KMS-11 (cell line): ENCODE data around the gene GRIK2.

Experiments used
- H2AFZ ChIP-seq: fragments of 200-600 bp; sonication (generic); 2 replicates; pipeline ENCODE4 v1.6.1; 2016; ENCODE audit warnings: antibody characterized with exemption, mixed run types, low read depth
- H3K27ac ChIP-seq: fragments of 200-600 bp; sonication (generic); 2 replicates; pipeline ENCODE4 v1.6.1; 2016; ENCODE audit warnings: mild to moderate bottlenecking, mixed run types
- H3K27me3 ChIP-seq: fragments of 200-600 bp; sonication (generic); 2 replicates; pipeline ENCODE4 v1.6.1; 2017; ENCODE audit warnings: mild to moderate bottlenecking, low read depth, mixed run types, moderate library complexity; ENCODE audit not compliant: insufficient read depth
- H3K36me3 ChIP-seq: fragments of 200-600 bp; sonication (generic); 2 replicates; pipeline ENCODE4 v1.6.1; 2017; ENCODE audit warnings: mild to moderate bottlenecking, mixed run types; ENCODE audit not compliant: insufficient read depth
- H3K4me1 ChIP-seq: fragments of 200-600 bp; sonication (generic); 2 replicates; pipeline ENCODE4 v1.6.1; 2016; ENCODE audit warnings: mild to moderate bottlenecking, low read depth, mixed run types; ENCODE audit not compliant: poor library complexity, severe bottlenecking
- H3K4me2 ChIP-seq: fragments of 200-600 bp; sonication (generic); 2 replicates; pipeline ENCODE4 v1.7.0; 2016; ENCODE audit warnings: mild to moderate bottlenecking, mixed run types
- H3K4me3 ChIP-seq: fragments of 200-600 bp; sonication (generic); IDR thresholded peaks from 2 replicates; pipeline ENCODE4 v1.6.1; 2017; ENCODE audit warnings: low read depth, low read length, mixed read lengths; ENCODE audit not compliant: insufficient read depth
- H3K79me2 ChIP-seq: fragments of 200-600 bp; sonication (generic); 2 replicates; pipeline ENCODE4 v1.6.1; 2016; ENCODE audit warnings: low read depth, mixed run types; ENCODE audit not compliant: insufficient read depth
- H3K9ac ChIP-seq: fragments of 200-600 bp; sonication (generic); 2 replicates; pipeline ENCODE4 v1.6.1; 2016; ENCODE audit warnings: mild to moderate bottlenecking, mixed run types
- H4K20me1 ChIP-seq: fragments of 200-600 bp; sonication (generic); 2 replicates; pipeline ENCODE4 v1.6.1; 2016; ENCODE audit warnings: mild to moderate bottlenecking, mixed run types; ENCODE audit not compliant: insufficient read depth
- CTCF ChIP-seq: fragments of 200-600 bp; sonication (generic); conservative IDR thresholded peaks from 2 replicates; pipeline ENCODE4 v1.6.1; 2017; ENCODE audit warnings: low read depth, mild to moderate bottlenecking, antibody characterized with exemption, low read length, moderate library complexity, mixed read lengths

The GRIK2 gene

GRCh38 chr6:101429270-101429669, 35.8 kb downstream of the GRIK2 start:
- TF ChIP-seq CTCF: no peak
- Histone ChIP-seq H3K4me3 (no peak overlapping the region), H4K20me1 (no peaks in the 10 kb centered on the region), H3K4me2 (no peak overlapping the region), H3K9ac (no peak overlapping the region), H3K36me3 (no peaks in the 10 kb centered on the region), H3K4me1 (no peaks in the 10 kb centered on the region), H2AFZ (no peak overlapping the region), H3K27ac (no peak overlapping the region), H3K27me3 (no peaks in the 10 kb centered on the region), H3K79me2 (no peaks in the 10 kb centered on the region)

DNA sequence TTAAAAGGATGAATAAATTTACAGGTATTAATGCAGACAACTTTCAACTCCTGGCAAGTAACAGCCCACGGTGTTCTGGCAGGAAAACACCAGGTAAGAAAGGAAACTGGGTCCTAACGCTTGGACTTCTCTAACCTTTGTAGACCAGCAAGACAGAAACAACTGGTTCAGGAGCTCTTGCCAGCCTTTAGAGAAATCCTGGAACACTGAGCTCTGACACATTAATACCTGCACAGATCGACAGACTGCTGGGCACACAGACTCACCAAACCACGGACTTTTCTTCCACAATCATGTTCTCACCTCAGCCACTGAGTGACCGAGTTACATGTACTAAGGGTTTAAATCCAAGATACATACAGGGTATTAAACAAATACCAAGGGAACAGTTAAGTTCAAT, 36.3 kb downstream of the GRIK2 start:
- Histone ChIP-seq H3K79me2 (no peaks in the 10 kb centered on the region), H2AFZ (no peak overlapping the region), H3K4me1 (no peaks in the 10 kb centered on the region), H3K27ac (no peak overlapping the region), H3K4me2 (no peak overlapping the region), H3K9ac (no peak overlapping the region), H4K20me1 (no peaks in the 10 kb centered on the region), H3K27me3 (no peaks in the 10 kb centered on the region), H3K36me3 (no peaks in the 10 kb centered on the region), H3K4me3 (no peak overlapping the region)
- no peak for TF ChIP-seq CTCF

DNA sequence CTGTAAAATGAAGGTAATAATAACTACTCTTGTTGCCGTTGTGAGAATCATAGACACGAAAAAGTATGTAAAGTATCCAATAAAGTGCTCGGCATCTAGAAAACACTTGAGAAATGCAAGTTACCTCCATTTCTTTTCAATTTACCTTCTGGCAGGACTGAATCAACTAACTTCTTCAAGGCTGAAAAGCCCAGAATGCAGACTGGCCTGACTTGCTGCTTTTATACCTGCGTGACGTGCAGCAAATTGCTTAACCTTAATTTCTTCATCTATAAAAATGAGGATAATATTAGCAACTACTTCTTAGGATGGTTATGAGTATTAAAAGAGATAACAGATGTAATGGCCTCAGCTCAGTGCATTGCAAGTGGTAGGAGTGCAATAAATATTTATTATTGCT, 39.6 kb downstream of the GRIK2 start:
- H4K20me1 ChIP-seq: no peaks in the 10 kb centered on the region
- H3K27me3 ChIP-seq: no peaks in the 10 kb centered on the region
- no peak for TF ChIP-seq CTCF
- H3K27ac ChIP-seq: no peak overlapping the region
- H2AFZ ChIP-seq: no peak overlapping the region
- no peaks in the 10 kb centered on the region for H3K36me3 ChIP-seq
- no peak overlapping the region for H3K9ac ChIP-seq
- H3K4me2 ChIP-seq: no peak overlapping the region
- no peaks in the 10 kb centered on the region for H3K79me2 ChIP-seq
- H3K4me1 ChIP-seq: no peaks in the 10 kb centered on the region
- no peak overlapping the region for H3K4me3 ChIP-seq

DNA sequence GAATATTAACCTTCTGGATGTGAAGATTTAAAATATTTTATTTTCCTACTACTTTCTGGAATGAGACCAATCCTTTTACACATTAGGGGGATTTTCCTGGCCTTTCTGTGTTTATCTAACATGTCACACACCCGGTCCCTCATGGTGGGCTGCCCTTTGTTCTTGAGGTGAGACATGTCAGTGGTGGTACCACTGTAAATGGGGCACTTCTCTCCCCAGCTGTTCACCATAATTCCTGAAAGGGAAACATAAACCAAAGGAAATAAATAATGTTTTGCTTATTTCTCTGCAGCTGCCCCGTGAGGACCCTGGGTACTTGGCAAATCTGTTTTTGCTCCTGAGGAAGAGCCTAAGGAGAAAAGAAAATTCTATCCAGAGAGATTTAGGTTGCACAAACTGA, 41.1 kb downstream of the GRIK2 start:
- Histone ChIP-seq H3K27me3 (no peaks in the 10 kb centered on the region), H3K4me1 (no peaks in the 10 kb centered on the region), H3K4me3 (no peak overlapping the region), H2AFZ (no peak overlapping the region), H3K9ac (no peak overlapping the region), H3K36me3 (no peaks in the 10 kb centered on the region), H3K4me2 (no peak overlapping the region), H4K20me1 (no peaks in the 10 kb centered on the region), H3K79me2 (no peaks in the 10 kb centered on the region), H3K27ac (no peak overlapping the region)
- TF ChIP-seq CTCF: no peak

DNA sequence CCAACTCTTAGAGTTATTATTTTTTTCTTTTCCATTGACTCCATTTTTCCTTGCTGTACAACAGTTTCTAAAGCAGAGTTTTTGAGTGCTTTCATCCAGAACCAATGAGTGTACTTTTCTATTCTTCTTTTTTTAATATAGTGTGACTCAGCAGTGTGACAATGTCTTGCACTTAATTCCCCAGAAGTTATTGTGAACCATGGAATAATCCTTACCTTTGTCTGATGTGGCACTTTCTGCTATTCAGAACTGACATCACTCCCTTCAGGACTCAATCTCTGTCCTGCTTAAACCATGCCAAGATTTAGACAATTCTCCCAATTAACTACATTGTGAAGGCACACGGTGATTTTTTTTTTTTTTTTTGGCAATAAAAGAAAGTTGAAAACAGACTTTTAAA, 41.5 kb downstream of the GRIK2 start:
- Histone ChIP-seq H3K4me2 (no peak overlapping the region), H3K9ac (no peak overlapping the region), H3K27me3 (no peaks in the 10 kb centered on the region), H3K27ac (no peak overlapping the region), H3K79me2 (no peaks in the 10 kb centered on the region), H4K20me1 (no peaks in the 10 kb centered on the region), H2AFZ (no peak overlapping the region), H3K36me3 (no peaks in the 10 kb centered on the region), H3K4me1 (no peaks in the 10 kb centered on the region), H3K4me3 (no peak overlapping the region)
- no peak for TF ChIP-seq CTCF
